A549 treated with GW870086 at 1 μM for 4 hours (cell line): ENCODE results near the gene GTF2H4. TPM values are rescaled to one million over a fixed set of nuclear protein-coding genes. Genes with fewer than 3 reads are reported as not detected.

Experiments
- total RNA-seq: library from RNA; stranded (reverse); fragments of 200-300 nt; extraction: Qiagen RNA extraction; gene quantifications from 5 replicates; pipeline ENCODE4 v1.2.3, GENCODE V29; 2022; ENCODE audit warnings: low read depth

GTF2H4 gene
- 18.6 to 23.4 TPM (median 19.9 TPM) in 5 replicates for total RNA-seq

GRCh38 chr6:30907758-30908591, at the start of gene GTF2H4:
GTF2H4 (plus strand) TSS chr6:30908207.

GRCh38 chr6:30883685-30884520, 24.1 kb upstream of the GTF2H4 start, which contains the start of gene DDR1:
DDR1 (plus strand) TSS chr6:30884519; CDS start chr6:30888730, 4,211 bp downstream.

GRCh38 chr6:30914076-30914853, 6.3 kb downstream of the GTF2H4 start, which contains the start of gene VARS2:
VARS2 (plus strand) TSS chr6:30914238; CDS start chr6:30914837, 599 bp downstream.

GRCh38 chr6:30931969-30932645, 24.1 kb downstream of the GTF2H4 start, which contains the start of gene SFTA2:
SFTA2 (minus strand) TSS chr6:30932170; CDS start chr6:30932096, 74 bp downstream.

GRCh38 chr6:30940361-30940986, 32.5 kb downstream of the GTF2H4 start, which contains the start of gene MUCL3:
MUCL3 (plus strand) TSS chr6:30940973; CDS start chr6:30941000, 27 bp downstream.

Other genes with a start within 250 kb of the GTF2H4 start
- gene DHX16, start 235.2 kb upstream of the GTF2H4 start, total RNA-seq: 25.2 to 28.6 TPM (median 27.3 TPM) in 5 replicates
- 41.1 to 45.8 TPM (median 42.7 TPM) in 5 replicates for gene PPP1R18, start 221.6 kb upstream of the GTF2H4 start, total RNA-seq
- 20.5 to 30.6 TPM (median 26.1 TPM) in 5 replicates for gene NRM, start 217.2 kb upstream of the GTF2H4 start, total RNA-seq
- 14.8 to 21.4 TPM (median 16.4 TPM) in 5 replicates for gene MDC1, start 190.9 kb upstream of the GTF2H4 start, total RNA-seq
- 773 to 946 TPM (median 885 TPM) in 5 replicates for gene TUBB, start 187.9 kb upstream of the GTF2H4 start, total RNA-seq
- gene FLOT1, start 165.5 kb upstream of the GTF2H4 start, total RNA-seq: 79.1 to 93.4 TPM (median 90.3 TPM) in 5 replicates
- gene IER3, start 163.7 kb upstream of the GTF2H4 start, total RNA-seq: 66.7 to 100 TPM (median 95.1 TPM) in 5 replicates
- gene DDR1, start 23.7 kb upstream of the GTF2H4 start, total RNA-seq: 52.0 to 64.5 TPM (median 60.6 TPM) in 5 replicates
- 11.0 to 15.5 TPM (median 13.3 TPM) in 5 replicates for gene VARS2, start 6.0 kb downstream of the GTF2H4 start, total RNA-seq
- not detected in 5 replicates for gene SFTA2, start 24.0 kb downstream of the GTF2H4 start, total RNA-seq
- gene MUCL3, start 32.8 kb downstream of the GTF2H4 start, total RNA-seq: 0.03 to 0.09 TPM (median 0.06 TPM) in 4 of 5 replicates, not detected in the other
- gene MUC21, start 75.5 kb downstream of the GTF2H4 start, total RNA-seq: not detected in 5 replicates
- 0.02 TPM in 1 of 5 replicates, not detected in the others for gene MUC22, start 102.3 kb downstream of the GTF2H4 start, total RNA-seq
- gene C6orf15, start 204.4 kb downstream of the GTF2H4 start, total RNA-seq: not detected in 5 replicates
- gene PSORS1C1, start 206.6 kb downstream of the GTF2H4 start, total RNA-seq: 4.4 to 7.5 TPM (median 6.1 TPM) in 5 replicates
- not detected in 5 replicates for gene CDSN, start 212.2 kb downstream of the GTF2H4 start, total RNA-seq
- not detected in 5 replicates for gene PSORS1C2, start 230.9 kb downstream of the GTF2H4 start, total RNA-seq
- 6.3 to 7.9 TPM (median 7.7 TPM) in 5 replicates for gene CCHCR1, start 249.6 kb downstream of the GTF2H4 start, total RNA-seq